ENCODE results near the gene TMA7B.
"Not testable (repeated sequence)": the region's sequence is repeated elsewhere in the genome, so short reads cannot be mapped to it uniquely, and the experiment has no call there.

The TMA7B gene

DNA sequence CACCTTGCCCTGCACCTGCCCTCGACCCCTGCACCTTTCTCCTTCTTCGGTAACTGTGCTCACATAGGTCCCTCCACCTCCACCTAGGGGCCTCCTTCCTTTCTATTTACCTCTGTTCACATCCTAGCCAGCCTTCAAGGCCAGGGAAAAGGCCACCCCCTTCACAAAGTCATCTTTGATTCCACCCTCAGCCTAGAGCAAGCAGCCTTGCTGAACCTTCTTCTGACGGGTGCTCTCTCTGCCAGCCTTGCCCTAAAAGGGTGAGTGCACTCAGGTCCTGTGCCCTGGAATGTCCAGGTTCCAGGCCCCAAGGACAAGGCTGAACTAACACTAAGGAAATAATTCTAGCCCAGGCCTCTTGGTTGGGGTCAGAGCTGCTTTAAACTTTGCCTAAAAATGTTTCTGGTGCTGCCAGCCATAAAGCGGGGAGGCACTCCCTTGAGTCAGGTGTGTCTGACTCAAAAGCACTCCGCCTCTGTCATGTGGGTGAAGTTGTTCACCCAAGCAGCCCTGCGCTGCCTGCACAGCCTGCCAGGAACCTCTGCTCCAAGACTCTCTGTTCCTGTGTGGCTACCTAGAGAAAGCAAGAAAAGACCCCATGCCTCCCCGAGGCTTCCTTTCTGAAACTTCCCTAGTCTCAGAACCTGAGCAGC lies 25.3 kb downstream of the TMA7B start:
- no peak for DNase-seq

- DNase-seq: no peak
Observed at GRCh38 chr22:39988386-39989114, 28.4 kb downstream of the TMA7B start.

DNA sequence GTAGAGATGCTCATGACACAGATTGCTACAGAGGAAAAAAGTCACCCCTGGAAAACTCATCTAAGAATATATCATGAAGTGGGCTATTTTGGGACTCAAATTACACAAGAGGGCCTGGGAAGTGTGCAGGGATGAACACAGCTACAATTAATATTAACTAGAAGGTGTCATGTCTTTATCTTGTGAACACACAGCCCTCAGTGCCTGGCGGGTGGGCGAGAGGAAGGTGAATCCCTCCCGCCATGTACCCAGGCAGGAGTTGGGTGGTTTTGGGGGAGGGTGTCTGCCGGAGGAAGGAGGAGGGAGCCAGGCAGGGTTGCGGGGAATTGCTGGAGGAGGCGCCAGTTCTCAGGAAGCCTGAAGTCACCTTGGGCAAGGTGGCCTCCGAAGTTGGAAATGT lies 29.4 kb downstream of the TMA7B start:
- no peak for DNase-seq

GRCh38 chr22:39990686-39991085 lies 30.5 kb downstream of the TMA7B start:
- DNase-seq: no peak

DNA sequence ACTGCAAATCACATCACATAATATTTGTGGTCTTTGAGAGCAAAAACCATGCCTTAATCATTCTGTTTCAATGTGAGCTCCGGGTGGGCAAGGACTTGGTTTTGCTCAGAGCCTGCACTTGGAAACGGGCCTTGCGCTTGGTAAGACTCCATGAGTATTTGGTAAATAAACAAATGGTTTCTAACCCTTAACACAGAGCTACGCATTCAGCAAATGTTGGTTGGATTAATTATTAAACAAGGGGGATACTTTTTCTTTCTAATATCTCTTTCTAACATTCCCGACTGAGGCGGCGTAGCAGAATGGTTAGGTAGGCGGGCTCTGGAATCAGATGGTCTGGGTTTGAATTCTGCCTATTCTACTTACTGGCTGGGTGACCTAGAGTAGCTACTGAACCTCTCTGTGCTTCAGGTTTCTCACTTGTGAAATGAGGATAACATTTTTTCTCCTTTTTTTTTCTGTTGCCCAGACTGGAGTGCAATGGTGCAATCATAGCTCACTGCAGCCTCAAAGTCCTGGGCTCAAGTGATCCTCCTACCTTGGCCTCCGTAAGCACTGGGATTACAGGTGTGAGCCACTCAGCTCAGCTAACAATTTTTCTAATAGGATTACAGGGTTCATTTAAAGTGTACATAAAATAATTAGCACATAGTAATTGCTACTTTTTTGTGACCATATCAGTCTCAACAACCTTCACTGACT lies 31.1 kb downstream of the TMA7B start:
- no peak for DNase-seq

DNA sequence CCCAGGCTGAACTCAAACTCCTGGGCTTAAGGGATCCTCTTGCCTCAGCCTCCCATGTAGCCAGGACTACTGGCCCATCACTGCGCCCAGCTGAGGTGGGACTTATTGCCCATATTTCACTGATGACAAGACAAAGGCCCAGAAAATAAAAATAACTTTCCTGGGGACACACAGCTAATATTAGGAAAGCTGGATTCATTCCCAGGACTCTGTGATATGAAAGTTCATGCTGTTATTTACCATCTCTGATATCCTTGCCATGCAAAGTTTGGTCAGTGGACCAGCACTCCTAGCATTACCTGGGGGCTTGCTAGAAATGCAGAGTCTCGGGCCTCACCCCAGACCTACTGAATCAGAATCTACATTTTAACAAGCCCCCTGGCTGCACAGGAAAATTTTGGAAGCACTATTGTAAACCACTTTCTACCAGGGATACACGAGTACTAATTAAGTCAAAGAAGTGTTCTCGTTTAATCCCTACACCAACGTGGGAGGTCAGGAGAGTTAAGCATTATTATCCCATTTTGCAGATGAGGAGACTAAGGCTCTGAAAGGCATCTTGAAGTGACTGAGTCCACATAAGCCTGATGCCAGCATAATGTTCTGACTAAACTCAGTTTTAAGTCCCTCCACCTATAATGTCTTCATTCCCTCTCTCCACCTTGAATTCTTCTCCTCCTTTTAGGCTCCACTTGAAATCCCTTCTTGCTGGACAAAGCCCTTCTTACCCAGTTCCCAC lies 32.1 kb downstream of the TMA7B start:
- DNase-seq: no peak

DNA sequence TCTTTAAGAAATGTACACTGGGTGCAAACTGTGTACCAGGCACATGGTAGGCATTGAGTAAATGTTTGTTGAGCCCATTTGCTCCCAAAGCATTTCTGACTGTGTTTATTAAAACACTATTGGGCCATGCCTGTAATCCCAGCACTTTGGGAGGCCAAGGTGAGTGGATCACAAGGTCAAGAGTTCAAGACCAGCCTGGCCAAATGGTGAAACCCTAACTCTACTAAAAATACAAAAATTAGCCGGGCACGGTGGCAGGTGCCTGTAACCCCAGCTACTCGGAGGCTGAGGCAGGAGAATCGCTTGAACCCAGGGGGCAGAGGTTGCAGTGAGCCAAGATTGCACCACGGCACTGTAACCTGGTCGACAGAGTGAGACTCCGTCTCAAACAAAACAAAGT lies 32.7 kb downstream of the TMA7B start:
- not testable (repeated sequence) for DNase-seq

- DNase-seq: peak; percentile 72
Observed at GRCh38 chr22:39994041-39994565, 33.9 kb downstream of the TMA7B start.

DNA sequence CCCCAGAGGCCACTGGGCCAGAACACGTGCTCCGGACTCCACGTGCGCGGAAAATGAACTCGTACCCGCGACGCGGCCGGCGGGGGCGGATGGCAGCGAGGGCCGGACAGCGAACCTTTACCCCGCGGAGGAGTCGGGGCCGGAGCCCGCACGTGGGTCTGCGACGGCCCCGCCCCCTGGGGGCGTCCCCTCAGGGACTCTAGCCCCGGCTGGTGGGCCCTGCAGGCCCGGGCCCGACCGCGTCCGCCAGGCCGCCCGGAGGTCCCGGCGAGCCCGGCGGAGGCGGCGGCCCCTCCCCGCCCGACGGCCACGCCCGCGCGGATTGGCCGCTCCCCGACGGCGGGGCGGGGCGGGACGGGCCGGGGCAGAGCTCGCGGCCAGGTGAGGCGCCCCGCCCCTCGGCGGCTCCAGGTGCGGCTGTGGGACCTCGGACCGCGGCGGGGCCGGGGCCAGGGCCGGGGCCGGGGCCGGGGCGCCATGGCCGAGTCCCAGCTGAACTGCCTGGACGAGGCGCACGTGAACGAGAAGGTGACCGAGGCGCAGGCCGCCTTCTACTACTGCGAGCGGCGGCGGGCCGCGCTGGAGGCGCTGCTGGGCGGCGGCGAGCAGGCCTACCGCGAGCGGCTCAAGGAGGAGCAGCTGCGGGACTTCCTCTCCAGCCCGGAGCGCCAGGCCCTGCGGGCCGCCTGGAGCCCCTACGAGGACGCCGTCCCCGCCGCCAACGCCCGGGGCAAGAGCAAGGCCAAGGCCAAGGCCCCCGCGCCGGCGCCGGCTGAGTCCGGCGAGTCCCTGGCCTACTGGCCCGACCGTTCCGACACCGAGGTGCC lies 34.6 kb downstream of the TMA7B start, which contains the start of gene FAM83F:
FAM83F (plus strand) TSS at position 389 of the 827 bp plus-strand sequence; CDS start at position 478, 89 bp downstream.
- DNase-seq: no peak

GRCh38 chr22:39995393-39996252 lies 35.4 kb downstream of the TMA7B start:
- DNase-seq: no peak

- no peak for DNase-seq
Observed at GRCh38 chr22:39996732-39997131, 36.5 kb downstream of the TMA7B start.

GRCh38 chr22:39997421-39997820 lies 37.2 kb downstream of the TMA7B start:
- no peak for DNase-seq

- no peak for DNase-seq
Observed at GRCh38 chr22:39997939-39998726, 37.9 kb downstream of the TMA7B start.

DNA sequence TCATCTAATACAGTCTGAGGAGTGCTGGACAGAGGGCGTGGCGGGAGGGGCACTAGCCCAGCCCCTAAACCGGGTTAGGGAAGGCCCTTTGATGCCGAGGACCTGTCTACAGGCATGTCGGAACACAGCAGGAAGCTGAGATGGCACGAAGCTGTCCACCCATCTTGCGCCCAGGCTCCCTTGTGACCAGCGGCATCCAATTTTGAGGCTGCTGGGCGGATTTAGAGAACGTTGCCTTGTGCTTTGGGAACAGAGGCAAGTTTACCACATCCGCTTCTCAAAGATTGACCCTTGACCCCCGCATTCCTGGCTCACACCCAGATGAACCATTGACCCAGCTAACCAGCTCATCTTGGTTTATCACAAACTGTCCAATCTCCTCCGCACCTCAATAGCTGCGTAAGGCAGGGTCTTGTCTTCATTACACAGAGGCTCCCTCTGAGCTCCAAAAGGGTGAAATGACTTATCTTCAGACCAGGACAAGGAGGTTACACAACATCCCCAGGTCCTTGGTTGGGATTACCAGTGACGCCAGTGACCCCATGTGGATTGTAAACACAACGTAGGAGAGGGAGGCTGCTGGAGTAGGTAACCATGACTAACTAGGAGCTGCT lies 39.1 kb downstream of the TMA7B start:
- peak; percentile 35 for DNase-seq

- no peak for DNase-seq
Observed at GRCh38 chr22:40000171-40000570, 40.0 kb downstream of the TMA7B start.

DNA sequence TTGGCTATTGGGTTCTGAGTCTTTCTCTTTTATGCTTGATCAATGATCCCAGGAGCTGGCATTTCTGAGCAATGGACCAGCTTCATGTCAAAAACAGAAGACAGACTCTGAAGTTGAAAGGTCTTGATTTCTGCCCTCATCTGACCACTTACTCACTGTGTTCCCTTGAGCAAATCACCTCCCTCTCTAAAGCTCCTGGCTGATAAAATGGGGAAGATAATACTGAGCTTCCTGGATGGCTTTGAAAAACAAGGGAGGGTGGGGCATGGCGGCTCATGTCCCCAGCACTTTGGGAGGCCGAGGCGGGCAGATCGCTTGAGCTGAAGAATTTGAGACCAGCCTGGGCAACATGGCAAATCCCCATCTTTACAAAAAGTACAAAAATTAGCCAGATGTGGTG lies 40.9 kb downstream of the TMA7B start:
- no peak for DNase-seq

GRCh38 chr22:40001800-40002577 lies 41.8 kb downstream of the TMA7B start:
- no peak for DNase-seq

DNA sequence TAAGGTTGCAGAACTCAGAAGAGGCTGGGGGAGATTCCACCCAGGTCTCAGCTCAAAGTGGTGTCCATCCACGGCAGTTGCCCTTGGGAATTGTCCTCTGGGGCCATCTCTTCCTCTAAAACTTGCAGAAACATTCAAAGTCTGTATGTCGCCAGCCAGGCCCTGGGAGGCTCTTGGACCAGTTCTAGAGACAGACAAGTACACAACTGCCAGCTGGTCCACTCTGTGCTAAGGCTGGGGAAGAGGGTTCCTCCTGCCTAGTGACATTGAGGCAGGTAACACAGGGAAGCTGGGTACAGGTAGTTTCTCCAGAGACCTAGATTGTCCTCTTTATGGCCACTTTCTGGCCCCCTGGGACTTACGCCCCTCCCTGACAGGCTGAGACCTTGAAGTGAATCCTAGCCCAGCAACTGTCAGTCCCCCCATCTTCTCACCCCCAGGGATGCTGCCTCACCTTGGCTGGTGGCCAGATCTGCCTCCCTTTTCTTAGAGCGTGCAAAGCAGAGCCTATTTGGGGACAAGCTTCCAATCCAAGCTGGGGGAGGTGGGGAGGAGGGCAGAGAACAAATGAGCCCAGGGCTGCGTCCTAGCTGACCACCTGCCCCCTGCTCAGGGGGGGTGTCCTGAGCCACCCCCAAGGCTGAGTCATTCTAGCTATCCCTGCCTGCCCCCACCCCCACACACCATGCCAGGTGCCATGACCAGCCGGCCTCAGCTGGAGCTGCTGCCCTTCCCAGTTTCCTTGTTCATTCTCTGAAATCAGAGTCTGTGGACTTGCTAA lies 42.9 kb downstream of the TMA7B start:
- no peak for DNase-seq
